ENCODE measurements around the gene SCAF4. TPM values are rescaled to one million over a fixed set of nuclear protein-coding genes. Genes with fewer than 3 reads are reported as not detected.

Gene SCAF4
- polyA plus RNA-seq, 1 of the 3 experiments (the other 2 are of a cell fraction) = 8.5 TPM

GRCh38 chr21:31671146-31671716 is 60.7 kb downstream of the SCAF4 start:
- peaks cover 34% of the 10 kb centered on the region for H3F3A ChIP-seq (replicated peaks; ENCODE audit: insufficient read depth)
- peaks cover 13% of the 10 kb centered on the region for H3K79me2 ChIP-seq (ENCODE audit: insufficient read depth)
- H3K4me1 ChIP-seq (ENCODE audit: control insufficient read depth in 1 of 2, insufficient read depth in 2 of 2, low read depth in 1 of 2, low read length in 1 of 2) = no peaks in the 10 kb centered on the region; a peak in 1 of 4 replicates
- no peak overlapping the region for H3K4me2 ChIP-seq
- H3K9me2 ChIP-seq = no peaks in the 10 kb centered on the region
- no peaks in the 10 kb centered on the region for H3K9me3 ChIP-seq
- TF ChIP-seq TCF12 (IDR thresholded peaks at IDR 0.05) = no peak
- no peak for TF ChIP-seq NFIC (IDR thresholded peaks at IDR 0.05; ENCODE audit: borderline replicate concordance)
- TF ChIP-seq TEAD4 (IDR thresholded peaks at IDR 0.05; ENCODE audit: borderline replicate concordance, insufficient read depth) = no peak
- no peak for TF ChIP-seq ELF1 (IDR thresholded peaks at IDR 0.05)
- TF ChIP-seq USF2 (IDR thresholded peaks at IDR 0.05; ENCODE audit: borderline replicate concordance, low read depth, low read length) = no peak
- TF ChIP-seq RFX5 (IDR thresholded peaks at IDR 0.05; ENCODE audit: low read length) = no peak
- WGBS (ENCODE audit: low lambda C conversion rate) = 93% methylated on average over 12 of the region's 12 CpGs
- H4K20me1 ChIP-seq (ENCODE audit: insufficient read depth) = peaks cover 9% of the 10 kb centered on the region; the same call in 1 of the 2 replicates
- DNase-seq = no peak
- H2AFZ ChIP-seq (ENCODE audit: low read depth) = no peak overlapping the region
- no peaks in the 10 kb centered on the region for H3K27me3 ChIP-seq (ENCODE audit: insufficient read depth)
- ChIA-PET POLR2A (no interaction called here), CTCF (interaction anchor here (0.6 to 1.1 kb wide), 2 partner anchors 37 to 94 kb away, joined by 3 read pairs; no protein-coding TSS in a partner anchor)
- H3K36me3 ChIP-seq (replicated peaks in 1 of 2; ENCODE audit: control insufficient read depth in 1 of 2, insufficient read depth in 2 of 2, low read length in 1 of 2) = peaks cover 51 to 73% of the 10 kb centered on the region in 2 experiments
- H3K4me3 ChIP-seq (ENCODE audit: low read depth in 2 of 2, low read length in 1 of 2) = no peak overlapping the region
- H3K9ac ChIP-seq = no peak overlapping the region
- no peak overlapping the region for H3K27ac ChIP-seq (ENCODE audit: low read depth in 2 of 2, low read length in 1 of 2)

DNA sequence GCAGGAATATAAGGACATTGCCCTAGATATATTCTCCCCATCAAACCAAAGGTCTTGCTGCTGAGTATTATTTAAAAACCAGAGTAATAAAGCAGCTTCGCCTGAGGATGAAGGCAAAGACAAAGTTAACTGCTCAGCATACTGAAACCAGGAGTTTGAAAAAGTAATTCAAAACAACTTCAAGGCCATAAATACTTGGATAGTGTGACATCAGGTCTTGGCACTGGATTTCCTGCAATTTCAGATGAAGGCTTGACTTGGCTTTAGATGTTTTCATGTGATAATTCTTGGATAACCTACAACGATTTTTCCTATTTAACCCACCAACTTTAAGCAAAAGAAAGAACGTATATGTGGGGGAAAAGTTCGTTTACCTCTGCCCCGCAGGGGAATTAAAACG is 61.8 kb downstream of the SCAF4 start:
- Histone ChIP-seq H3K4me3 (ENCODE audit: low read depth in 2 of 2, low read length in 1 of 2) (no peak overlapping the region), H3K79me2 (ENCODE audit: insufficient read depth) (peaks cover 24% of the 10 kb centered on the region), H3K27me3 (ENCODE audit: insufficient read depth) (no peaks in the 10 kb centered on the region), H3K9me2 (no peaks in the 10 kb centered on the region), H3K4me2 (no peak overlapping the region), H3K36me3 (replicated peaks in 1 of 2; ENCODE audit: control insufficient read depth in 1 of 2, insufficient read depth in 2 of 2, low read length in 1 of 2) (peaks cover 54 to 69% of the 10 kb centered on the region in 2 experiments), H3K4me1 (ENCODE audit: control insufficient read depth in 1 of 2, insufficient read depth in 2 of 2, low read depth in 1 of 2, low read length in 1 of 2) (peaks cover 0 to 3% of the 10 kb centered on the region in 2 experiments; a peak in 2 of 4 replicates), H3K9me3 (no peaks in the 10 kb centered on the region), H2AFZ (ENCODE audit: low read depth) (no peak overlapping the region), H3K27ac (ENCODE audit: low read depth in 2 of 2, low read length in 1 of 2) (no peak overlapping the region), H3K9ac (no peak overlapping the region), H4K20me1 (ENCODE audit: insufficient read depth) (peaks cover 17% of the 10 kb centered on the region; the same call in 1 of the 2 replicates), H3F3A (replicated peaks; ENCODE audit: insufficient read depth) (peaks cover 34% of the 10 kb centered on the region)
- TF ChIP-seq, protein P1, sequence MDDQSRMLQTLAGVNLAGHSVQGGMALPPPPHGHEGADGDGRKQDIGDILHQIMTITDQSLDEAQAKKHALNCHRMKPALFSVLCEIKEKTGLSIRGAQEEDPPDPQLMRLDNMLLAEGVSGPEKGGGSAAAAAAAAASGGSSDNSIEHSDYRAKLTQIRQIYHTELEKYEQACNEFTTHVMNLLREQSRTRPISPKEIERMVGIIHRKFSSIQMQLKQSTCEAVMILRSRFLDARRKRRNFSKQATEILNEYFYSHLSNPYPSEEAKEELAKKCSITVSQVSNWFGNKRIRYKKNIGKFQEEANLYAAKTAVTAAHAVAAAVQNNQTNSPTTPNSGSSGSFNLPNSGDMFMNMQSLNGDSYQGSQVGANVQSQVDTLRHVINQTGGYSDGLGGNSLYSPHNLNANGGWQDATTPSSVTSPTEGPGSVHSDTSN (IDR thresholded peaks at IDR 0.05) = no peak
- 0 out of 2 replicates have a peak, but pooled peaks have one; percentile 1 for TF ChIP-seq JUND (IDR thresholded peaks at IDR 0.05)
- TF ChIP-seq, protein P2, sequence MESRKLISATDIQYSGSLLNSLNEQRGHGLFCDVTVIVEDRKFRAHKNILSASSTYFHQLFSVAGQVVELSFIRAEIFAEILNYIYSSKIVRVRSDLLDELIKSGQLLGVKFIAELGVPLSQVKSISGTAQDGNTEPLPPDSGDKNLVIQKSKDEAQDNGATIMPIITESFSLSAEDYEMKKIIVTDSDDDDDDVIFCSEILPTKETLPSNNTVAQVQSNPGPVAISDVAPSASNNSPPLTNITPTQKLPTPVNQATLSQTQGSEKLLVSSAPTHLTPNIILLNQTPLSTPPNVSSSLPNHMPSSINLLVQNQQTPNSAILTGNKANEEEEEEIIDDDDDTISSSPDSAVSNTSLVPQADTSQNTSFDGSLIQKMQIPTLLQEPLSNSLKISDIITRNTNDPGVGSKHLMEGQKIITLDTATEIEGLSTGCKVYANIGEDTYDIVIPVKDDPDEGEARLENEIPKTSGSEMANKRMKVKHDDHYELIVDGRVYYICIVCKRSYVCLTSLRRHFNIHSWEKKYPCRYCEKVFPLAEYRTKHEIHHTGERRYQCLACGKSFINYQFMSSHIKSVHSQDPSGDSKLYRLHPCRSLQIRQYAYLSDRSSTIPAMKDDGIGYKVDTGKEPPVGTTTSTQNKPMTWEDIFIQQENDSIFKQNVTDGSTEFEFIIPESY (IDR thresholded peaks at IDR 0.05; ENCODE audit: borderline replicate concordance, low read depth) = no peak
- TF ChIP-seq POLR2AphosphoS5 (IDR thresholded peaks at IDR 0.05; ENCODE audit: low read depth, low read length) = peak; percentile 22; the same call in 1 of the 2 replicates
- DNase-seq = no peak
- ChIA-PET CTCF (interaction anchor here (1.1 kb wide), 1 partner anchor 38 kb away, joined by 3 read pairs; no protein-coding TSS in a partner anchor), POLR2A (interaction anchor here (0.6 kb wide), 1 partner anchor 54 kb away, joined by 3 read pairs; no protein-coding TSS in a partner anchor)
- WGBS (ENCODE audit: low lambda C conversion rate) = 91% methylated on average over 6 of the region's 6 CpGs

All from SK-N-SH (cell line).